K562 (cell line): ENCODE measurements around the gene ATP5PF. TPM values are rescaled to one million over a fixed set of nuclear protein-coding genes. Genes with fewer than 3 reads are reported as not detected.
A peak's percentile ranks its signal among the peaks of the same experiment; 100 is the strongest.

Experiments
- ATAC-seq: fragments of 200-7000 bp; cut with Tn5 transposase; 3 replicates; pipeline ENCODE4 v1.9.1; 2020; ENCODE audit warnings: moderate library complexity
- BruUV-seq: library from RNA; stranded (reverse); fragments of 400-500 nt; replicated peaks from 2 replicates; lab custom pipeline; 2021; lab: Mats Ljungman, UMichigan
- CTCF ChIA-PET: fragments of 300-600 bp; formaldehyde crosslinking; extraction: SDS; loops from one replicate; lab custom pipeline; 2021; ENCODE audit warnings: low intra/inter-chr PET ratio; lab: Yijun Ruan, JAX
- POLR2A ChIA-PET: fragments of 300-600, 350-650 bp; sonication (Branson Sonifier 250); formaldehyde crosslinking; extraction: SDS; loops from one replicate; lab custom pipeline; 2021; ENCODE audit warnings: antibody characterized with exemption, inconsistent platforms; lab: Yijun Ruan, JAX
- DNase-seq, 4 experiments: peaks; one replicate each; pipeline versions ENCODE4 v3.0.0 to v3.0.0-alpha.2; 2011 to 2018; ENCODE audit warnings: low spot score in 3 of 4, mixed read lengths in 3 of 4; ENCODE audit errors: extremely low read depth in 1 of 4
- FAIRE-seq: peaks from 2 replicates; lab custom pipeline; 2011; peaks lifted over from hg19 to GRCh38; lab: Jason Lieb, UNC
- H2AFZ ChIP-seq: 2 replicates; pipeline ENCODE4 v1.6.0; 2011; ENCODE audit warnings: low read depth, low read length, control low read depth, inconsistent platforms
- H3K27ac ChIP-seq: fragments of 200-600 bp; 3 replicates; pipeline ENCODE4 v1.8.0; 2011; ENCODE audit warnings: low read depth, mild to moderate bottlenecking, control low read depth, inconsistent platforms, low read length, moderate library complexity, mixed read lengths; ENCODE audit errors: extremely low read depth
- H3K27me3 ChIP-seq, 2 experiments: fragments of 300-600 bp in 1 of 2; 2 replicates in 1 of 2; 3 replicates in 1 of 2; pipeline versions ENCODE4 v1.6.0 to v1.8.0; 2011; ENCODE audit warnings: inconsistent platforms in 2 of 2, low read length in 2 of 2, mild to moderate bottlenecking in 1 of 2, mixed read lengths in 1 of 2, moderate library complexity in 1 of 2; ENCODE audit not compliant: control insufficient read depth in 2 of 2, insufficient read depth in 2 of 2
- H3K36me3 ChIP-seq: fragments of 300-600 bp; 3 replicates; pipeline ENCODE4 v1.8.0; 2011; ENCODE audit warnings: mild to moderate bottlenecking, low read length, inconsistent platforms; ENCODE audit not compliant: control insufficient read depth, insufficient read depth
- H3K4me1 ChIP-seq, 2 experiments: fragments of 200-600 bp in 1 of 2; replicated peaks in 1 of 2; 2 replicates in 1 of 2; 3 replicates in 1 of 2; pipeline versions ENCODE4 v1.5.1 to v1.8.0; 2011; ENCODE audit warnings: inconsistent platforms in 2 of 2, low read length in 2 of 2, mild to moderate bottlenecking in 1 of 2, mixed read lengths in 1 of 2, moderate library complexity in 1 of 2; ENCODE audit not compliant: control insufficient read depth in 2 of 2, insufficient read depth in 2 of 2
- H3K4me2 ChIP-seq: 2 replicates; pipeline ENCODE4 v1.6.1; 2011; ENCODE audit warnings: low read length, control low read depth, inconsistent platforms, mixed read lengths; ENCODE audit not compliant: insufficient read depth
- H3K4me3 ChIP-seq: fragments of 200-600 bp; sonication (generic), shearing (Covaris generic); 2 replicates; pipeline ENCODE4 v1.5.1; 2016; ENCODE audit warnings: control low read depth, inconsistent platforms
- H3K79me2 ChIP-seq: fragments of 200-600 bp; 3 replicates; pipeline ENCODE4 v1.8.0; 2011; ENCODE audit warnings: low read length, inconsistent platforms; ENCODE audit not compliant: control insufficient read depth, insufficient read depth
- H3K9ac ChIP-seq, 2 experiments: 2 replicates each; pipeline versions ENCODE4 v1.6.0 to v1.6.1; 2011; ENCODE audit warnings: low read depth in 2 of 2, low read length in 2 of 2, control low read depth in 1 of 2, inconsistent platforms in 1 of 2, mild to moderate bottlenecking in 1 of 2, mixed read lengths in 1 of 2; ENCODE audit not compliant: insufficient read depth in 1 of 2
- H3K9me1 ChIP-seq: one replicate; pipeline ENCODE4 v1.6.0; 2011; ENCODE audit warnings: inconsistent platforms, mild to moderate bottlenecking, low read length, moderate library complexity; ENCODE audit not compliant: control insufficient read depth, insufficient read depth
- H3K9me3 ChIP-seq: replicated peaks from 2 replicates; pipeline ENCODE4 v1.5.1; 2011; ENCODE audit warnings: low read depth, low read length, inconsistent platforms; ENCODE audit not compliant: control insufficient read depth, insufficient read depth
- H4K20me1 ChIP-seq: replicated peaks from 2 replicates; pipeline ENCODE4 v1.6.1; 2011; ENCODE audit warnings: low read length, inconsistent platforms, mixed read lengths; ENCODE audit not compliant: control insufficient read depth, insufficient read depth
- MAFG ChIP-seq: fragments of 450-650 bp; conservative IDR thresholded peaks from 2 replicates; pipeline ENCODE4 v1.6.1; 2016; ENCODE audit warnings: missing genetic modification characterization, missing compliant biosample characterization
- MITF ChIP-seq: IDR thresholded peaks from 2 replicates; pipeline ENCODE4 v1.6.1; 2014; ENCODE audit warnings: antibody characterized with exemption
- SMAD1 ChIP-seq: fragments of 150-350 bp; IDR thresholded peaks from 2 replicates; pipeline ENCODE4 v1.6.1; 2014; ENCODE audit warnings: low read length, low read depth; ENCODE audit not compliant: partially characterized antibody
- U2AF1 ChIP-seq: fragments of 200-400 bp; formaldehyde crosslinking; optimal IDR thresholded peaks from 2 replicates; pipeline ENCODE3; 2017; ENCODE audit warnings: mild to moderate bottlenecking, low read depth, low read length, moderate library complexity
- ZNF316 ChIP-seq: fragments of 450-650 bp; IDR thresholded peaks from 2 replicates; pipeline ENCODE4 v1.6.1; 2016
- ZNF384 ChIP-seq: IDR thresholded peaks from 2 replicates; pipeline ENCODE4 v1.6.1; 2012; ENCODE audit warnings: low read depth, low read length, improper control_type of control experiment
- WGBS: fragments of 100-300 bp; shearing (Covaris generic); methylation state at CpG from one replicate; pipeline ENCODE4 v1.1.6; 2016; ENCODE audit warnings: low coverage, mixed read lengths; ENCODE audit not compliant: insufficient coverage; ENCODE audit errors: missing lambda C conversion rate; 5-methylcytosine and 5-hydroxymethylcytosine counted together
- in situ Hi-C: fragments of 300-500 bp; cut with MboI; formaldehyde crosslinking; loops from 4 replicates; pipeline ENCODE4 v1.15.0; 2018; ENCODE audit warnings: inconsistent platforms, mixed read lengths
- intact Hi-C: fragments of 100-400 bp; cut with micrococcal nuclease; formaldehyde crosslinking; loops from 2 replicates; pipeline ENCODE4 v1.14.2; 2022
- polyA plus RNA-seq, 8 experiments: library from polyadenylated mRNA; depleted of rRNA in 4 of 8; stranded (reverse) in 5 of 8; unstranded in 3 of 8; fragments of >200 nt; fragmentation: Nextera tagmentation in 2 of 8; fragmentation: Illumina TruSeq in 1 of 8; extraction: Ambion mirVana in 2 of 8; extraction: Trizol in 1 of 8; gene quantifications; 2 replicates each; pipeline versions ENCODE4 v1.2.1 to v1.2.3, GENCODE V29; 2011 to 2014; ENCODE audit warnings: inconsistent platforms in 1 of 8, missing spikeins in 1 of 8
- total RNA-seq, 7 experiments: library from RNA; depleted of rRNA in 6 of 7; stranded (reverse); fragments of >200 nt in 6 of 7; fragmentation: Illumina TruSeq in 2 of 7; extraction: Trizol in 2 of 7; gene quantifications; 2 replicates each; pipeline versions ENCODE4 v1.2.1 to v1.2.3, GENCODE V29; 2011 to 2021; ENCODE audit warnings: low replicate concordance in 1 of 7

The ATP5PF gene
- total and polyA plus RNA-seq, 9 of the 15 experiments (the other 6 are each of a cell fraction or from before 2014, with no cell fraction given), result 242 to 2,488 (median 533) TPM

- intact Hi-C loops, result no loop called here
- FAIRE-seq, result no peak
These were observed 41.7 kb upstream of the ATP5PF start for GRCh38 chr21:25776440-25776839.

More at GRCh38 chr21:25776440-25776839, 41.7 kb upstream of the ATP5PF start:
- H3K4me1 ChIP-seq, result no peaks in the 10 kb centered on the region
- no peaks in the 10 kb centered on the region for H3K9me3 ChIP-seq
- H3K27ac ChIP-seq, result no peak overlapping the region
- 0% methylated on average over 4 of the region's 4 CpGs for WGBS
- H3K4me2 ChIP-seq, result no peak overlapping the region
- no peaks in the 10 kb centered on the region for H3K9me1 ChIP-seq
- TF ChIP-seq MITF (no peak), MAFG (tag) (0 out of 2 replicates have a peak, but pooled peaks have one; percentile 19), ZNF384 (no peak), ZNF316 (peak; percentile 63), U2AF1 (no peak), SMAD1 (no peak)
- no TSS peak for BruUV-seq
- H3K36me3 ChIP-seq, result no peaks in the 10 kb centered on the region
- ChIA-PET CTCF (no interaction called here), POLR2A (interaction anchor here (1.1 kb wide), 1 partner anchor 21 kb away, joined by 3 read pairs; no protein-coding TSS in a partner anchor)
- in situ Hi-C loops, result no loop called here
- DNase-seq (no peak), ATAC-seq (no peak)
- H4K20me1 ChIP-seq, result no peaks in the 10 kb centered on the region
- H2AFZ ChIP-seq, result no peak overlapping the region
- H3K4me3 ChIP-seq, result no peak overlapping the region
- H3K9ac ChIP-seq, result no peak overlapping the region
- no peaks in the 10 kb centered on the region for H3K79me2 ChIP-seq
- H3K27me3 ChIP-seq, result peaks cover 0 to 5% of the 10 kb centered on the region in 2 experiments; a peak in 2 of 5 replicates
